SK-N-SH (cell line): ENCODE measurements around the gene ZBTB43. TPM values are rescaled to one million over a fixed set of nuclear protein-coding genes. Genes with fewer than 3 reads are reported as not detected.

Experiments used
- CTCF ChIA-PET: fragments of 300-600, 350-600 bp; formaldehyde crosslinking; extraction: SDS; loops from one replicate; lab custom pipeline; 2021; lab: Yijun Ruan, JAX
- POLR2A ChIA-PET: fragments of 350-600 bp; sonication (Branson Sonifier 250); formaldehyde crosslinking; extraction: SDS; loops from one replicate; lab custom pipeline; 2020; ENCODE audit warnings: antibody characterized with exemption, inconsistent platforms; lab: Yijun Ruan, JAX
- DNase-seq: peaks from one replicate; pipeline ENCODE4 v3.0.0; 2012
- H2AFZ ChIP-seq: fragments of 200-600 bp; sonication (generic); 2 replicates; pipeline ENCODE4 v1.8.1; 2016; ENCODE audit warnings: antibody characterized with exemption, mild to moderate bottlenecking, low read depth
- H3F3A ChIP-seq: fragments of 200-600 bp; sonication (generic); replicated peaks from 2 replicates; pipeline ENCODE3; 2016; ENCODE audit warnings: antibody characterized with exemption, mild to moderate bottlenecking; ENCODE audit not compliant: insufficient read depth
- H3K27ac ChIP-seq, 2 experiments: fragments of 200-500 bp in 1 of 2; fragments of 200-600 bp in 1 of 2; sonication (Bioruptor generic) in 1 of 2; sonication (generic), shearing (Covaris generic) in 1 of 2; 2 replicates each; pipeline versions ENCODE4 v1.5.1 to v1.6.1; 2014 to 2016; ENCODE audit warnings: low read depth in 2 of 2, inconsistent platforms in 1 of 2, low read length in 1 of 2, mild to moderate bottlenecking in 1 of 2, mixed read lengths in 1 of 2
- H3K27me3 ChIP-seq: fragments of 200-600 bp; sonication (generic), shearing (Covaris generic); 2 replicates; pipeline ENCODE4 v1.6.1; 2016; ENCODE audit warnings: mixed run types; ENCODE audit not compliant: insufficient read depth
- H3K36me3 ChIP-seq, 2 experiments: fragments of 200-500 bp in 1 of 2; fragments of 200-600 bp in 1 of 2; sonication (Bioruptor generic) in 1 of 2; sonication (generic) in 1 of 2; replicated peaks in 1 of 2; 2 replicates each; pipeline versions ENCODE3 to v1.5.1; 2014 to 2016; ENCODE audit warnings: low read length in 1 of 2, mild to moderate bottlenecking in 1 of 2; ENCODE audit not compliant: insufficient read depth in 2 of 2, control insufficient read depth in 1 of 2
- H3K4me1 ChIP-seq, 2 experiments: fragments of 200-500 bp in 1 of 2; fragments of 200-600 bp in 1 of 2; sonication (Bioruptor generic) in 1 of 2; sonication (generic), shearing (Covaris generic) in 1 of 2; 2 replicates each; pipeline versions ENCODE4 v1.5.1 to v1.6.1; 2014 to 2016; ENCODE audit warnings: low read depth in 1 of 2, low read length in 1 of 2, mixed run types in 1 of 2; ENCODE audit not compliant: insufficient read depth in 2 of 2, control insufficient read depth in 1 of 2
- H3K4me2 ChIP-seq: fragments of 200-600 bp; sonication (generic), shearing (Covaris generic); 2 replicates; pipeline ENCODE4 v1.6.1; 2017; ENCODE audit warnings: mixed run types
- H3K4me3 ChIP-seq, 2 experiments: fragments of 200-500 bp in 1 of 2; fragments of 200-600 bp in 1 of 2; sonication (Bioruptor generic) in 1 of 2; sonication (generic), shearing (Covaris generic) in 1 of 2; 2 replicates each; pipeline versions ENCODE4 v1.5.1 to v1.8.1; 2014 to 2016; ENCODE audit warnings: low read depth in 2 of 2, inconsistent platforms in 1 of 2, low read length in 1 of 2, mild to moderate bottlenecking in 1 of 2, mixed read lengths in 1 of 2, moderate library complexity in 1 of 2
- H3K79me2 ChIP-seq: fragments of 200-600 bp; sonication (generic); 2 replicates; pipeline ENCODE4 v1.8.1; 2017; ENCODE audit warnings: mild to moderate bottlenecking; ENCODE audit not compliant: insufficient read depth
- H3K9ac ChIP-seq: fragments of 200-600 bp; sonication (generic); 2 replicates; pipeline ENCODE4 v1.6.1; 2017; ENCODE audit warnings: mixed run types
- H3K9me2 ChIP-seq: fragments of 200-600 bp; sonication (generic); 2 replicates; pipeline ENCODE4 v1.6.1; 2017; ENCODE audit warnings: mixed run types
- H3K9me3 ChIP-seq: fragments of 200-600 bp; sonication (generic); 2 replicates; pipeline ENCODE4 v1.6.1; 2017; ENCODE audit warnings: mixed run types, mild to moderate bottlenecking, moderate library complexity
- H4K20me1 ChIP-seq: fragments of 200-600 bp; sonication (generic); 2 replicates; pipeline ENCODE4 v1.6.1; 2017; ENCODE audit warnings: mild to moderate bottlenecking, mixed run types; ENCODE audit not compliant: insufficient read depth
- EP300 ChIP-seq, 2 experiments: IDR thresholded peaks; 2 replicates each; pipeline versions ENCODE4 v1.4.0 to v1.6.1; 2012; ENCODE audit warnings: borderline replicate concordance in 1 of 2, low read depth in 1 of 2, low read length in 1 of 2
- FOSL2 ChIP-seq: IDR thresholded peaks from 2 replicates; pipeline ENCODE4 v1.4.0; 2012; ENCODE audit warnings: low read depth, mild to moderate bottlenecking, moderate library complexity, borderline replicate concordance
- FOXM1 ChIP-seq: IDR thresholded peaks from 2 replicates; pipeline ENCODE4 v1.4.0; 2012; ENCODE audit warnings: low read depth, mild to moderate bottlenecking
- GABPA ChIP-seq: IDR thresholded peaks from 2 replicates; pipeline ENCODE4 v1.4.0; 2012; ENCODE audit warnings: low read depth, mild to moderate bottlenecking
- MEF2A ChIP-seq: IDR thresholded peaks from 2 replicates; pipeline ENCODE4 v1.4.0; 2012; ENCODE audit warnings: low read depth, borderline replicate concordance
- RAD21 ChIP-seq: IDR thresholded peaks from 2 replicates; pipeline ENCODE4 v1.6.1; 2012; ENCODE audit warnings: mild to moderate bottlenecking, low read length
- RXRA ChIP-seq: IDR thresholded peaks from 2 replicates; pipeline ENCODE4 v1.4.0; 2012; ENCODE audit warnings: low read depth, mild to moderate bottlenecking, borderline replicate concordance
- TAF1 ChIP-seq: IDR thresholded peaks from 2 replicates; pipeline ENCODE4 v1.6.1; 2012; ENCODE audit warnings: low read depth, mild to moderate bottlenecking, low read length, moderate library complexity, borderline replicate concordance
- USF2 ChIP-seq: fragments of 150-350 bp; IDR thresholded peaks from 2 replicates; pipeline ENCODE4 v1.6.1; 2017; ENCODE audit warnings: antibody characterized with exemption, low read length, low read depth, borderline replicate concordance
- YY1 ChIP-seq: IDR thresholded peaks from 2 replicates; pipeline ENCODE4 v1.4.0; 2012; ENCODE audit warnings: low read depth, mild to moderate bottlenecking
- ZBTB33 ChIP-seq: IDR thresholded peaks from 2 replicates; pipeline ENCODE4 v1.4.0; 2012; ENCODE audit warnings: low read depth, borderline replicate concordance
- WGBS: methylation state at CpG from one replicate; pipeline ENCODE4 v1.1.6; 2017; ENCODE audit warnings: low lambda C conversion rate; 5-methylcytosine and 5-hydroxymethylcytosine counted together
- polyA plus RNA-seq, 3 experiments: library from polyadenylated mRNA; depleted of rRNA; stranded (reverse); fragments of >200 nt; gene quantifications; 2 replicates each; pipeline ENCODE4 v1.2.3, GENCODE V29; 2012

The ZBTB43 gene
- polyA plus RNA-seq, 1 of the 3 experiments (the other 2 are of a cell fraction) = 3.5 TPM

- no peaks in the 10 kb centered on the region; the same call in 1 of the 2 replicates for H3K27me3 ChIP-seq
- no peak overlapping the region for H3K4me3 ChIP-seq
- H3K4me1 ChIP-seq = no peaks in the 10 kb centered on the region
- no peaks in the 10 kb centered on the region for H3K9me3 ChIP-seq
- H3K4me2 ChIP-seq = no peak overlapping the region
- H3F3A ChIP-seq = no peaks in the 10 kb centered on the region
- no peaks in the 10 kb centered on the region for H3K36me3 ChIP-seq
- H4K20me1 ChIP-seq = no peaks in the 10 kb centered on the region
- TF ChIP-seq USF2 (no peak), GABPA (no peak), YY1 (no peak), FOXM1 (no peak), ZBTB33 (no peak), FOSL2 (no peak), MEF2A (no peak), RXRA (no peak), RAD21 (no peak), TAF1 (no peak)
- H2AFZ ChIP-seq = no peak overlapping the region
- no peaks in the 10 kb centered on the region for H3K79me2 ChIP-seq
- 40% methylated on average over 5 of the region's 7 CpGs for WGBS
- CTCF ChIA-PET = interaction anchor here (0.6 to 3.3 kb wide), 2 partner anchors 23 to 54 kb away, joined by 4 to 7 read pairs; no protein-coding TSS in a partner anchor
- H3K9ac ChIP-seq = no peak overlapping the region
- no peak for DNase-seq
- H3K9me2 ChIP-seq = no peaks in the 10 kb centered on the region
- POLR2A ChIA-PET = no interaction called here
- no peak overlapping the region for H3K27ac ChIP-seq
Measured at GRCh38 chr9:126758916-126759585, 45.8 kb upstream of the ZBTB43 start.

GRCh38 chr9:126761274-126761673 is 43.6 kb upstream of the ZBTB43 start:
- WGBS = 67% methylated on average over 8 of the region's 8 CpGs

More at GRCh38 chr9:126761274-126761673, 43.6 kb upstream of the ZBTB43 start:
- TF ChIP-seq EP300 (IDR thresholded peaks at IDR 0.05; ENCODE audit: borderline replicate concordance in 1 of 2, low read depth in 1 of 2, low read length in 1 of 2) = no peak
- Histone ChIP-seq H3K4me3 (no peak overlapping the region), H3F3A (no peaks in the 10 kb centered on the region), H4K20me1 (no peaks in the 10 kb centered on the region), H3K9ac (no peak overlapping the region), H3K79me2 (no peaks in the 10 kb centered on the region), H3K27ac (no peak overlapping the region), H3K4me2 (no peak overlapping the region), H3K36me3 (no peaks in the 10 kb centered on the region), H3K27me3 (0 out of 2 replicates have a peak, but pooled peaks cover 1% of the 10 kb centered on the region), H2AFZ (no peak overlapping the region), H3K9me3 (no peaks in the 10 kb centered on the region), H3K4me1 (no peaks in the 10 kb centered on the region), H3K9me2 (no peaks in the 10 kb centered on the region)
- no peak for DNase-seq
- POLR2A ChIA-PET = no interaction called here
- CTCF ChIA-PET = interaction anchor here (3.6 kb wide), 1 partner anchor 20 kb away, joined by 13 read pairs; no protein-coding TSS in a partner anchor
